GM21737 (cell line): ENCODE measurements around the gene PLXDC2.

ENCODE experiments used
- ATAC-seq: cut with Tn5 transposase; IDR thresholded peaks from one replicate; pipeline ENCODE4 v1.9.1; 2021; ENCODE audit warnings: mild to moderate bottlenecking, moderate library complexity; ENCODE audit not compliant: unreplicated experiment

PLXDC2 gene

DNA sequence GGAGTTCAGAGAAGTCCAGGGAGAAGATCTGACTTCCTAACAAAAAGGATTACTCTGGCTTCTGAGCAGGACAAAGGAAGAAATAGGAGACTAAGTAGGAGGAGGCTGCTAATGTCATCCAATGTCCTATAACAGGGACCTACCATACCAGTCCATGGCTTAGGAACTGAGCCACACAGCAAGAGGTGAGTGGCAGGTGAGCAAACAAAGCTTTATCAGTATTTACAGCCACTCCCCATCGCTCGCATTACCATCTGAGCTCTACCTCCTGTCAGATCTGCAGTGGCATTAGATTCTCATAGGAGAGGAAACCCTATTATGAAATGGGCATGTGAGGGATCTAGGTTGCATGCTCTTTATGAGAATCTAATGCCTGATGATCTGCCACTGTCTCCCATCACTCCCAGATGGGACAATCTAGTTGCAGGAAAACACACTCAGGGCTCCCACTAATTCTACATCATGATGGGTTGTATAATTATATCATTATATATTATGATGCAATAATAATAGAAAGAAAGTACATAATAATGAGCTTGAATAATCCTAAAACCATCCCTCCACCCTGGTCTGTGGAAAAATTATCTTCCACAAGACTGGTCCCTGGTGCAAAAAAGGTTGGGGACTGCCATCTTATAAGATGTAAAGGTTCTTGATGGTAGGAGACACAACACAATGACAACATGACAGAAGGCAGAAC, 487.4 kb downstream of the PLXDC2 start:
- ATAC-seq: no peak

DNA sequence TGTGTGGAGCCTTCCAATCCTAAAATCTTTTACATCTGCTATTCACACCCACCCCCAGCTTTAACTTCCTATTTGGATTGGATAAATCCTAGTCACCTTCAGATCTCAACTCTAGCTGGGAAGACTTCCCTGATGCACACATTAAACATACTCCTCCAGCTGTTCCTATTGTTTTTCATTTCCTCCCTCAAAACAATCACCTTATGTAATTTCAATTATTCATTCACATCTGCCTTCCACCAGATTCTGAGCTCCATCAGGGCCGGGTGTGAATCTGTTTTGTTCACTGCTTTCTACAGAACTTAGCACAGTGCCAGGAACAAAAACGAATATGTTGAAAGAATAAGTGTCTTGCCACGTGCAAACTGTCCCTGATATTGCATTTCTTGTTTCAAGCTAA, 497.4 kb downstream of the PLXDC2 start:
- ATAC-seq: no peak

DNA sequence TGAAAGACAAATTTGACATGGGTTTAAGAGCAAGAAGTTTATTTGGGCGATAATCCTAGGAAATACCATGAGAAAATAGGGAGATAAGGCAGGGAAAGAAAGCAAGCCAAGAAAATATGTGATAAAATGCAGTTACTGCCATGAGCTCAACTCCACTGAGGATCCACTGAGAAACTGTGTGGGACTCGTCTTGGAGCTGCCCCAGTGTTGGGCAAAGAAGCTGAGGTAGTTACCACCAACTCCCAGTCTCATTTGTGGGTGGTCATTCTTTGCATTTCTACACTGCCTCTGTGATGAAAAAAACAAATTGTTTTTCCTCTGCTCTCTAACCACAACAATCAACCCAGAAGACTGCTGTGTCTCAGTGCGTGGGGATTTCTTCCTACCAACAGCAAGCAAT, 498.2 kb downstream of the PLXDC2 start:
- no peak for ATAC-seq

DNA sequence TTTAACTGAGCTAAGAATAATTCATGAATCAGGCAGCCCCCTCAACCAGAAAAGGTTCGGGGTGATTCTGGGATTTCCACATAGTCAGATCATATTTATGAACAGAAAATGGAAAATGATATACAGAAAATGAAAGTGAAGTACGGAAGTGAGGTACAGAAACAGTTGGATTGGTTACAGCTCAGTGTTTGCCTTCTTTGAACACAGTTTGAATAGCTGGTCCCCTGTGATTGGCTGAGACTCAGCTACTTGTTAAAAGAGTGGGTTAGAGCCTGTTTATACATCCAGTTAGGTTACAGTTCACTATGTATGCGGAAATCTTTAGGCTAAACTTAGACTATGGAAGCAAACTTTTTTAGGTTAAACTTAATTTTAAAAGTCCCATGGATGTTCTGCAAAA, 511.7 kb downstream of the PLXDC2 start:
- no peak for ATAC-seq

DNA sequence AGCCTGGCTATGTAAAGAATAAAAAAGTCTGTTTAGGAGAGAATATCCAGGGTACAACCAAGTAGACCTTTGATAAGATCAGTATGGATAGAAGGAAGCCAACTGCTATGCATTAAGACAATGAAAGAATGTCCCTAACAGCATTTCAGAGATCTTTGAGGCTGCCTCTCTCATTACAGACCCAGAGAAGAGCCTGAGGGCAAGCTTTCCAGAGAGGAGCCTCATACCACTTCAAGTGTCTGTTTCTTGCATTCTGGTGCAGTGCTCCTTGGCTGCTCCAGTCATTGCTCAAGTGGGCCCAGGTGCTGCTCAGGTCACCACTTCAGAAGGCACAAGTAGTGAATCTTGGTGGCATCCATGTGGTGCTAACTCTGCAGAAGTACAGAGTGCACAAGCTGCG, 514.0 kb downstream of the PLXDC2 start:
- ATAC-seq: no peak

DNA sequence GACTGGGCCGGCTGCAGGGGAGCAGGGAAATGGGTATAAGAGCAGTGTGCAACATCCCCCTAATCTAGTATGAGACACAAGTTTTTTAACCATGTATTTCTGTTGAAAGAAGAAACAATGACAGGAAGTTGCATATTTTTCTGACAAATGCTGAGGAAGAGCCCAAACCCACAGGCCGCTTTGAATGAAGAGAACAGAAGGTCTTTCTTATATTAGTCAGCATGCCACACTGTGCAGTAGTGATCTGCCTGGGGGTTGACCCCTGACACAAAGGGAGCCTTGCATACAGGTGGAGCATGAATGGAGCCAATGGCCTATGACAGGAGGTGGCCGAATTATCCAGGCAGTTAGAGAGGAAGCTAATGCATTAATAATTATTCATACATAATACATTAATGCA, 518.3 kb downstream of the PLXDC2 start:
- ATAC-seq: no peak
